Activated T-cell treated with anti-CD3 and anti-CD28 coated beads for 1 hour (primary cell): Measurements from ENCODE around the gene FAM174C.
"Not testable (repeated sequence)": the region's sequence is repeated elsewhere in the genome, so short reads cannot be mapped to it uniquely, and the experiment has no call there.

Source experiments
- DNase-seq: peaks from one replicate; pipeline ENCODE4 v3.0.0-alpha.2; 2020; ENCODE audit warnings: low read depth

FAM174C gene

DNA sequence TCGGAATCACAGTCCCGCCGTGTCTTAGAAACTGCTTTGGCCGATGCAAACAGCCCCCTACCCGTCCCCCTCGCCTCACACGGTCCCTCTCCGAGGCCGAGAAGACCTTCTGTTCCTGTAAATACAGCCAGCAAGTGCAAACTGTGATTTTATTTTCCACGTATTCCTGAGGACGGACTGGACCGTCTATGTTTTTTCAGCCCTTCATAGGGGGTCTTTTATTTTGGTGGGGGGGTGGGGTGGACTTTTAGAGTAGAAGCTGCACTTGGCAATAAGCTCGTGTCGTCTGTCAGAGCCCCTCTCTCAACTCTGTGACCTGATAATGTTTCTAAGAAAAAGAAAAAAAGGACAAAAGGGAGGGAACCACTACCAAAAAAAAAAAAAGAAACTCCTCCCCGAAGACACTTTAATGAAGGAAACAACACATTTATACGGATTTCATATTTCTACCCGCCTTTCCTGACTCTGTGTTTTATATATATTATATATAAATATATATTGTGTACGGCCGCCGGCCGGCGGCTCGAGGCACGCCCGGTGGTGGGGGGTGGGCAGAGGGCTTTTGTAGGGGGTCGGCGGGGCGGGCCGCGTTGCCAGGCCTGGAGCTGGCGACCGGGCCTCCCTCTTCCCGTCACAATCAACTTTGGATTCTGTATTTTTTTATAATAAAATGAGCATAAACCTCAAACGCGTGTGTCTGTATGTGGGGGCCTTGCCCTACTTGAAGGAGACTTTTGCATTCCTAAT is 25.6 kb downstream of the FAM174C start:
- DNase-seq = no peak

GRCh38 chr19:1302533-1303239 is 27.4 kb downstream of the FAM174C start:
- DNase-seq = no peak

- DNase-seq = no peak
These were observed 29.0 kb downstream of the FAM174C start for GRCh38 chr19:1304197-1304924.

- not testable (repeated sequence) for DNase-seq
These were observed 30.0 kb downstream of the FAM174C start for GRCh38 chr19:1305354-1305753.

DNA sequence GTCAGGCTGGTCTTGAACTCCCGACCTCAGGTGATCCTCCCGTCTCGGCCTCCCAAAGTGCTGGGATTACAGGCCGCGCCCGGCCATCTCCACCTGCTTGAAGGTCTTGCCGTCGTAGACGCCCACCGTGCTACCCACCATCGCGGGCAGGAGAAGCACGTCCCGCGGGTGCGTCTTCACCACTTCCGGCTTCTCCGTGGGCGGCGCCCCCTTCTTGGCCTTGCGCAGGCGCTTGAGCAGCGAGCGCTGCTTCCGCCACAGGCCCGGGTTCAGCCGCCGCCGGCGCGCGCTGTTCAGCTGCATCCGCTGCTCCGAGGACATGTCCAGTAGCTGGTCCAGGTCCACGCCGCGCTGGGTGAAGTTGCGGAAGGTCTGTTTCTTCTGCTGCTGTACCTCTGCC is 32.0 kb downstream of the FAM174C start:
- DNase-seq = no peak

- DNase-seq = no peak
These were observed 32.5 kb downstream of the FAM174C start for GRCh38 chr19:1307755-1308303.

GRCh38 chr19:1308718-1309117 is 33.4 kb downstream of the FAM174C start:
- no peak for DNase-seq

DNA sequence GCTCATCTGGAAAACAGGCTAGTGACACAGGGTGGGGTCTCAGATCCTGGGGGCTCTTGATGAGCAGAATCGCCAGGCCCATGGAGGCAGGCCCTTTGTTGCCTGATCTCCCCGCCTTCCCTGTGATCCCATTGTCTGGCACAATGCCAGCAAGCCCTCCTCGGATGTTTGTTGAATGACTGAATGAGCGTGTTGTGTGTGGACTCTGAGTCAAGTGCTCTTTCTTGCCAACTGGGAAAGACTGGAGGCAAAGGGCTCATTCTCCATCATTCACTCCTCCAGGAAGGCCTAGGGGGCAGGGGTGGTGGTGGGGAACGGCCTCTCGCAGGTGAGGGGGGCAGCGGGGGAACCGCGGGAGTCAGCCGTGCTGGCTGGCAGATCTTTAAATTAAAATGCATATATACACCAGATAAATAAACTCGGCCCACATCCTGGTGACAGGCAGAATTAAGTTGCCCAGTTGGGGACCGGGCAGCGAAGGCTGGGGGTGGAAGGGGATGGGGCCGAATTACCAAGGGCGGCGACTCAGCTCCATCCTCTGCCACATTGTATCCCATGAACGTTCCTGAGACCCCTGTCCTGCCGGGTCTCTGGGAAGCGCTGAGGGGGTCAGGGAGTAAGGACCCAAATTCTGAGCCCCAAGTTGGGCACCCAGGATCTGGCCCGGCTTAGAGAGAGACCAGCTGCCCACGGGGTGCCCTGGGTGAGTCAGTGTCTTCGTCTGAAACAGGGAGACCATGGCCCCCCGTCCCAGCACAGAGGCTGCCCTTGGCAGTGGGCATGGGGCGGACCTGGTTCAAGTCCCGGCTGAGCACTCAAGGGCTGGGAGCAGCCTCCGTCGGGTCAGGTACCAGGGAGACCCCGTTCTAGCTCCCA is 34.9 kb downstream of the FAM174C start:
- DNase-seq = no peak

DNA sequence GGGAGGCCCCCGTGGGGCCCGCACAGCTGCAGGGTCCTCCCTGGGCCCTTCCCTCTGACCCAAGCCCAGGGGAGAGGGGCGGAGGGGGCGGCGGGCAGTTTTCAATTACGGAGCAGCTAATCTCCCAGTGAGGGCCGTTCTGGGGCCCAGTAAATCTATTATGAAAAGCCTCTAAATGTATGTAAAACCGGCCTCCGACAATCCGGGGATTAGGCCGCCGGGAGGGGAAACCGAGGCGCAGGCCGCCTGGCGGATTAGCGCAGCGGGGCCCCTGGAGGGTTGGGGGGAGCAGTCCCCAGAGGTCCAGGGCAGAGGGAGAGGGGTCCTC is 35.5 kb downstream of the FAM174C start:
- DNase-seq = no peak

GRCh38 chr19:1311543-1312091 is 36.3 kb downstream of the FAM174C start:
- DNase-seq = no peak

DNA sequence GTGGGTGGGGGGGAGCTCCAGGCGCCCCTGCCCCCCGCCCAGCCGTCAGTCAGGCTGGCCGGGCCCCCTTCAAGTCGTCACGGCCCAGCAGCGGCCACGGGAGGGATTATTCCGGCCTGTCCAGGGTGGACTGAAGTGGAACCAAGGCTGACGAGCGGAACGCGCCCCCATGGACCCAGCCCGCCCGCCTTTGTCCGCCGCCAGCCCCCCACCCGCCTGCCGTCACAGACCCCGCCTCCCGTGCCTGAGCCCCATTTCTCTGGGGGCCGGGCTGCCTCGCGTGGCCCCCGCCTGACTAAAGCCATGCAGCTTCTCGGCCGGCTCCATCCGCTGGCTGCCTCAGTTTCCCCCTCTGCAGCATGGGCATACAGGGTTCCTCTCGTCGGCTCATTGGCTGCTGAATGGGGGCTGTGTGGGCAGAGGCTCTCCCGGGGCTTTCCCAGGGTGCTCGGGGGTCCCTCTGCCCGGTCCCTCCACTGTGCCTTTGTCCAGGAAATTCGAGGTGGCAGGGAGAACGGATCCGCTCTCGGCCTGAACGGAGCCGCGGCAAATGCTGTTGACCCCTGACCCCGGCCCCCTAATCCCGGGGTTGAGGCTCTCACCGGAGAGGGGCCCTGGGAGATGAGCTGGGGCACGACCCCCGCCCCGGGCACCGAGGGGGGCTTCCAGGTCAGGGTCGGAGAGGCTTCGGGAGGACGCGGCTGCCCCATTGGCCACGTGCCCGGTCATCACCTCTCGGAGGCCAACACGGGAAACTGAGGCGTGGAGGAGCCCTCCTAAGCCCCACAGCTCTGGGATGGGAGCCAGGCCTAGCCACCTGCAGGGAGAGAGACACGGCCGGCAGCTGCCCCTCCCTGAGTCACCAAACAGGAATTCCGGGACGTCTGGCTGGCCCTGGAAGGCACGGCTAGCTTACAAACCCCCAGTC is 37.7 kb downstream of the FAM174C start:
- no peak for DNase-seq

GRCh38 chr19:1313695-1314613 is 38.6 kb downstream of the FAM174C start:
- DNase-seq = no peak

GRCh38 chr19:1315470-1316166 is 40.3 kb downstream of the FAM174C start:
- DNase-seq = no peak

GRCh38 chr19:1316466-1316865 is 41.1 kb downstream of the FAM174C start:
- DNase-seq = no peak

DNA sequence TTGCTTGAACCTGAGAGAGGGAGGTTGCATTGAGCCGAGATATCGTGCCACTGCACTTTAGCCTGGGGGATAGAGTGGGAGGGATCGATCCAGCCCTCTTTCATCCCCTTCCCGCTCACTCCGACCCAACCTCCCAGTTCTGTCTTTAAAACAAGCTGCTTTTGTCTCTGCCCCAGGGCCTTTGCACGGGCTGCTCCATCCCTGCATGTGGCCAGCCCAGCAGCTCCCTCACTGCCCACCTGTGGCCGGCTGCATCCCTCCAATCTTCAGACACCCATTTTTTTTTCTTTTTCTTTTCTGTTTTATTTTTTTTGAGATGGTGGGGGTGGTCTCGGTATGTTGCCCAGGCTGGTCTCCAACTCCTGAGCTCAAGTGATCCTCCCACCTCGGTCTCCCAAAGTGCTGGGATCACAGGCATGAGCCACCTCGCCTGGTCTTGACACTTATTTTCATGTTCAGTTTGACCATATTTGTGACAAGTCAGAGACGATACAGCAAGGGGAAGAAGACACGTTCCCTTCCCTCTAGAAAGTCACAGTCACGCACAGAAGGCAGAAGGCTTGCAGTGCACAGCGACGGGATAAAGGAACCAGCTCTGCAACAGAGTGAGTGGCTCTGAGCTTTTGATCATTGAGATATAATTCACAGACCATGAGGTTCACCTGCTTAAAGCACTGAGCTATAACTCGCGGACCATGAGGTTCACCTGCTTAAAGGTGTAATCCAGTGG is 42.1 kb downstream of the FAM174C start:
- no peak for DNase-seq

GRCh38 chr19:1318678-1319471 is 43.5 kb downstream of the FAM174C start:
- DNase-seq = no peak

- DNase-seq = not testable (repeated sequence)
These were observed 44.9 kb downstream of the FAM174C start for GRCh38 chr19:1320282-1320650.
